Measurements from ENCODE around the gene CMTM8. TPM values are rescaled to one million over a fixed set of nuclear protein-coding genes. Genes with fewer than 3 reads are reported as not detected.

CMTM8 gene
- total and polyA plus RNA-seq, 2 of the 8 experiments (the other 6 are each of a cell fraction or from before 2014, with no cell fraction given): 10.5 to 22.4 TPM

DNA sequence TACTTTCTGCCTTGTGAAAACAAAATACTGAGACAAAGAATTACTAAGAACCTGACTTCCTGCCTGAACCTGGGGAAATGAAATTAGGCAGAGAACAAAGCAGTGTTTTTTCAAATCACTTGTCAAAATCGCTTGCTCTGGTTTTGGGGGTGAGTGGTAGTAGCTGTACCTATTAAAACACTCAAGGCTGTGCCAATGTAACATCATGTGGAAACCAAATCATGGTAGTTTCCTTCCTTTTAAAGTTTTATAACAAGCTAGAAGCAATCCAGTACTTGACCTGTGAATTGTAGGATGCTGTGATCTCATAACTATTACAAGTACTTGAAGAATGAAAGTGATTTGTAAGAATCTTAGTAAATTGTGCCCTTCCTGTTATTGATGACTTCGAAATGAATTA is 6.7 kb downstream of the CMTM8 start:
- Histone ChIP-seq H4K8ac (ENCODE audit: extremely low read depth, insufficient read depth, low read length) (no peak overlapping the region), H4K5ac (ENCODE audit: insufficient read length, low read depth, low read length) (no peak overlapping the region), H2BK5ac (ENCODE audit: low read depth, low read length) (no peak overlapping the region), H2AK5ac (ENCODE audit: low read depth, low read length) (no peak overlapping the region), H3K23me2 (ENCODE audit: low read depth, low read length) (no peaks in the 10 kb centered on the region), H2BK15ac (ENCODE audit: low read length) (no peak overlapping the region), H3K27ac (ENCODE audit: low read depth, low read length) (no peak overlapping the region), H3K56ac (replicated peaks; ENCODE audit: insufficient read length, low read depth, low read length) (no peak overlapping the region), H3K9ac (replicated peaks in 1 of 4; ENCODE audit: extremely low read depth in 1 of 4, low read depth in 3 of 4, low read length in 3 of 4) (no peak overlapping the region), H3K18ac (ENCODE audit: extremely low read depth, low read length) (no peak overlapping the region), H4K20me1 (replicated peaks in 1 of 2; ENCODE audit: control insufficient read depth in 1 of 2, insufficient read depth in 2 of 2, low read length in 2 of 2) (peaks cover 0 to 1% of the 10 kb centered on the region in 2 experiments), H3K4me3 (ENCODE audit: extremely low read depth in 1 of 4, insufficient read depth in 2 of 4, low read depth in 3 of 4, low read length in 4 of 4) (no peak overlapping the region), H2AFZ (ENCODE audit: low read length) (no peak overlapping the region), H3K36me3 (ENCODE audit: control insufficient read depth in 2 of 4, insufficient read depth in 4 of 4, low read length in 3 of 4) (no peaks in the 10 kb centered on the region; a peak in 1 of 8 replicates), H4K91ac (replicated peaks; ENCODE audit: insufficient read length, low read length) (no peak overlapping the region), H2BK20ac (ENCODE audit: low read length) (no peak overlapping the region), H3K4me1 (replicated peaks in 1 of 4; ENCODE audit: control insufficient read depth in 3 of 4, insufficient read depth in 4 of 4, low read length in 3 of 4) (no peaks in the 10 kb centered on the region; a peak in 1 of 7 replicates), H3K27me3 (replicated peaks in 1 of 4; ENCODE audit: control insufficient read depth in 3 of 4, extremely low read depth in 1 of 4, insufficient read depth in 3 of 4, low read length in 3 of 4) (no peaks in the 10 kb centered on the region), H3K79me1 (ENCODE audit: low read depth, low read length) (peaks cover 2% of the 10 kb centered on the region), H3K4me2 (ENCODE audit: insufficient read depth in 1 of 2, low read depth in 2 of 2, low read length in 2 of 2) (no peak overlapping the region), H3K23ac (ENCODE audit: insufficient read length) (no peak overlapping the region), H2BK120ac (replicated peaks; ENCODE audit: low read depth, low read length) (no peak overlapping the region), H3K9me3 (ENCODE audit: insufficient read depth in 2 of 2, low read depth in 1 of 2, low read length in 1 of 2) (no peaks in the 10 kb centered on the region), H3K4ac (replicated peaks; ENCODE audit: insufficient read length, low read depth, low read length) (no peak overlapping the region), H3K14ac (ENCODE audit: insufficient read length) (no peak overlapping the region), H3K79me2 (ENCODE audit: control insufficient read depth in 1 of 2, insufficient read depth in 2 of 2, low read length in 2 of 2) (peaks cover 0 to 15% of the 10 kb centered on the region in 2 experiments; a peak in 1 of 4 replicates), H2BK12ac (ENCODE audit: low read depth, low read length) (no peak overlapping the region)
- FAIRE-seq (no peak), DNase-seq (ENCODE audit: low read depth in 1 of 2, low spot score in 2 of 2) (no peak)
- ChIA-PET POLR2A (ENCODE audit: partially characterized antibody) (no interaction called here), CTCF (ENCODE audit: partially characterized antibody) (interaction anchor here (0.5 to 2.1 kb wide), 4 partner anchors 13 to 245 kb away, joined by 3 to 7 read pairs (median 4); no protein-coding TSS in a partner anchor)
- 84% methylated on average over 2 of the region's 2 CpGs; no CpG with 5 or more reads in 1 of the 2 experiments for WGBS, 2 experiments (ENCODE audit: extremely low coverage in 1 of 2, insufficient coverage in 1 of 2, insufficient read length in 1 of 2, insufficient replicate concordance in 2 of 2, low coverage in 1 of 2, low lambda C conversion rate in 2 of 2, missing lambda C conversion rate in 1 of 2)
- TF ChIP-seq CHD1 (IDR thresholded peaks at IDR 0.05; ENCODE audit: low read depth, low read length) (no peak), EGR1 (IDR thresholded peaks at IDR 0.05; ENCODE audit: borderline replicate concordance, low read depth, low read length) (no peak), JUND (IDR thresholded peaks at IDR 0.05; ENCODE audit: low read length) (no peak)
